Fibroblast of skin of left biceps (primary cell): ENCODE data around the gene ERCC1.
A peak's percentile ranks its signal among the peaks of the same experiment; 100 is the strongest.

Source experiments
- DNase-seq, 2 experiments: peaks; one replicate each; pipeline ENCODE4 v3.0.0-alpha.2; 2013; ENCODE audit warnings: low read depth in 2 of 2

The ERCC1 gene

DNA sequence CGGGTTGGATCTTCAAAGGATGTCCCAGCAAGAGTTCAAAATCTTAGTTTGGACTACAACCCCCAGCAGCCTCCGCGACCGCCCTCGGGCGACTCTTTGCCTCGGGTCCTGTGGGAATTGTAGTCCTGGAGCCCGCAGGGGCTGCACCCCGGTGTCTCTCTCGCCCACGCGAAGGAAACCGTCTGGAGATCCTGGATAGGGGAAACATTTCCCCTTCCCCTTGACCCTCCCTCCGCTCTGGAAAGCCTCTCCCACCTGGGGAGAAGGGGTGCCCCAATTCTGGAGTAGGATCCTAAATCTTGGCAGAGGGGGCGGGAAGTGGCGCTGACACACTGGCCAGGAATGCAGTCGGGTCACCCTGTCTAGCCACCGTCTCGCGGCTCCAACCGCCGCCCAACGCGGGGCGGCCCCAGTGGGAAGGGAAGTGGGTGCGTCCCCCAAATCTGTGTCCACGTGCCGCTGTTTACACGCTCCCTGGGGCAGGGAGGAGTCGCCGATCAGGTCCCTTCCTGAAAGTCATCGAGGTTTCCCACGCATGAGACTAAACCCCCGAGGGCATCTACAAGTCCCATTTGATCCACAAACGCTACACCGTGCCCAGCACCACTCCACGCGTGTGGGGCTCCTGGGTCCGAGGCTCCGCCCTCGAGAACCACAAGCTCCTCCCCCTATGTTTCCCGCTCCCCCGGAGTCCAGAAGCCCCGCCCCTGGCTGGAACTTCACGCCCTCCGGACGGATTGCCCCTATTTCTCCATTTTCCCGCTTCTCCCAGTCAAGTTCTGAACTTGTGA is 18.1 kb downstream of the ERCC1 start:
- DNase-seq = peak; percentile 71 to 77

DNA sequence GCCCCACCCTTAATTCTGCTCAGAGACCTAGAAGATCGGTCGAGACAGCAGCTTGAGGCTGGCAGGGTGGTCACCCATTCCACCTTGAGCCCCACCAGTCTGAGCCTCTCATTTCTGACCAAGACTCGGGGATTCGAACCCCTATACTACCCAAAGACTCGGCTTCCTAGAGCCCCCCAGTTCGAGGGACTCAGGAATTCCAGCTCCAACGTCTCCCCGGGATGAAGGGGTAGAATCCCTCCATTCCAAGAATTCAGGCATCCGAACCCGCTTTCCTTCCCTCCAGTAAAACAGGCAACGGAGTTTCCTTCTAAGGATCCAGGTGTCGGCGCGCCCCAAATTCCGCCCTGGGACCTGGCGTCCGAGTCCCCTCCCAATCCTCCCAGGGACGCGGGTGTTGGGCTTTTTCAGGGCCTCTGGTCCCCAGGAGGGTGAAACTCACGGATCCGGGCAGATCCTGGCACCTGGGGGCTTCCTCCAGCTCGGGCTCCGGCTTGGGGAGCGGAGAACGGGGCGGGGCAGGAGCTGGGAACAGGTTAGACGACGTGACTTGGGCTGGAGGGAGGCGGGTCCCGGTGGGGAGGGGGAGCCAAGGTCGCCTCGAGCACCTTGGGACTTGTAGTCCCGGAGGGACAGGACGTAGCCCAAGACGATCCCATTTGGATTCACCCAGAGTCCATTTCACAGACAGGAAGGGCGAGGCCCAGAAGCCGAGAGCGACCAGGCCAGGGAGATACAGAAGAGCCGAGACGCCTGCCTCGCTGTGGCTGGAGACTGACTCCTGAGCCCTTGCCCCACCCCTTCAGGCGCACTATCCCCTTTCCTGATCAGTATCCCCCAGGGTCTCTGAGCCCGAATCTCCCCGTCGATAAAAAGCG is 18.9 kb downstream of the ERCC1 start, which contains the start of gene PPP1R13L:
TSS of gene PPP1R13L (minus strand) at position 513 of the 878 bp plus-strand sequence. CDS start 6,751 bp downstream, outside the sequence.
- DNase-seq = no peak

DNA sequence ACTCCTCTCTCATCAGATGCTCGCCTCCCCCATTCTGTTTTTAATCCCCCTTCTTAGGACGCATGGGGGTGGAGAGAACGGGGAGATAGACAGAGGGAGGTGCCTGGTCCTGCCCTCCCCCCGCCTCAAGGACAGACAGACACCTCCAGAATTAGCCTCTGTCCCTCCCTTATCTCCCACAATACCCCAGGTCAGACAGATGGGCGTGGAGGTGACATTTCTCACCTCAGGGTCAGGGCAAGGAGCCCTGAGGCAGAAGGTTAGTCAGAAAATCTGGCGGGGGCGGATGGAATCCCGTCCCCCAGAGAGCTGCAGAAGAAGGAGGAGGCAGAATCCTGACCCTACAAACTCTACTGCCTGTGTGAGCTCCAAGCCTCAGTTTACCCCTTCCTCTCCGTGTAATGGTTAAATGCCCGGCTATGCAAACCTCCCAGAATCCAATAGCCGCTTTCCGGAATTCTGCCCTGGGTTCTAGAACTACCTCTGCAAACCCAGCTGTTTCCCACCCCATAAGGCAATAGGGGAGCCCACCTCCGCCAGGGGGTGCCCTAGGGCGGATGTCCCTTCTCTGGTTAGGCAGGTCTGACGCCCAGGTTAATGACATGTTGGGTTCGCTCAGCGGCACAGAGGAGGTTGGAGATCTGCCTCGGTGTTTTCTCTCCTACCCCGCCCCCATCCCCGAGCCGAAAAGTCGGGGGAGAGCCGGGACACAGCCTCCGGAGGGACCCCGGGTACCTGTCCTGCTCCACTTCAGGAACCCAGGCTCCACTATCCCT is 19.7 kb downstream of the ERCC1 start:
- no peak for DNase-seq

- DNase-seq = no peak
These were observed 20.4 kb downstream of the ERCC1 start for GRCh38 chr19:45403272-45403671.

DNA sequence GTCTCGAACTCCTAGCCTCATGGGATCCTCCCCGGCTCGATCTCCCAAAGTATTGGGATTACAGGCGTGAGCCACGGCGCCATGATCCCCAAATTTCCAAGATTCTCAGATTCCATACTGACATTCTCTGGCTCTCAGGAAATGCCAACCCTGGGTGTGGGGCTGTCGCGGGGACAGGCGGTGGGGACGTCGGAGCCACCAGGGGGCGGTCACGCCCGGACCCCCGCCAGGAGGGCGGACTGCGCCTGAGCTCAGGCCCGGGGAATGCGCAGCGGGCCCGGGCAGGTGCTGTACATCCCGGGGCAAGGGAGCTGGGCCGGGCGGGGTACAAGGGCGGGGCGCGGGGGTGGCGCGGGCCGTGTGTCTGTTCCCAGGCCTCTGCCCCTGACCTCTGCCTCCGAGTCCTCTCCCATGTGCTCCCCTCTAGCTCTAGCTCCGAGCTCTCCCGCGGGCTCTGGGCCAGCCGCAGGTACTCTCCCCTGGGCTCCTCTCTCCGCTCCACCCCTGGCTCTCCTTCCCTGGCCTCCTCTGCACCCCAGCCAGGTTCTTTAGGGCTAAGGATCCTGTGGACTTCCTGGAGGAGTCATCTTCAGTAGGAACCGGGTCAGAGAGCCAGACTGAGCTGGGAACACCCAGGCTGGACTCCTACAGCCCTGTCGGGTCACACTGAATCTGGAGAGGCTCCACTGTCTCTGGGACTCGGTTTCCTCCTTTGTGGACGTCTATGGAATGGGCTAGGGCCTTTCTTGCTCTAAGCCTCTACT is 21.2 kb downstream of the ERCC1 start:
- no peak for DNase-seq

GRCh38 chr19:45401815-45402214 is 21.9 kb downstream of the ERCC1 start:
- no peak for DNase-seq

DNA sequence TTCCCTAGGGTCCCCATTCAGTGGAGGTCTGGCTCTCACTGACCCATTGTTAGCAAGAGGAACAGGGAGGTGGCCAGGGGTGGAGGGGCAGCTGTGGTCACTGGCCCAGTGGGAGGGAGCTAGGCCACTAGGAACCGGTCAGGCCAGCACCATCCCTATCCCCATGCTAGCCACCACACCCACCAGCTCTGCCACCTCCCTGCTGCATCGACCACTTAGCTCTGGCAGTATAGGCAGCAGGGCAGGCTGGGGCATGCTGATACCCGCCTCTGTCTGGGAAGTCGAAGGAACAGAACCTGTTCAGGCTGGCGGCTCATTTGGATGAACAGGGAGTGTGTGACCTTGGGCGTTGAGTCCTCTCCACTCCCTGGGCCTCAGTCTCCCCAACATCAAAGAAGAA is 23.5 kb downstream of the ERCC1 start:
- DNase-seq = no peak

DNA sequence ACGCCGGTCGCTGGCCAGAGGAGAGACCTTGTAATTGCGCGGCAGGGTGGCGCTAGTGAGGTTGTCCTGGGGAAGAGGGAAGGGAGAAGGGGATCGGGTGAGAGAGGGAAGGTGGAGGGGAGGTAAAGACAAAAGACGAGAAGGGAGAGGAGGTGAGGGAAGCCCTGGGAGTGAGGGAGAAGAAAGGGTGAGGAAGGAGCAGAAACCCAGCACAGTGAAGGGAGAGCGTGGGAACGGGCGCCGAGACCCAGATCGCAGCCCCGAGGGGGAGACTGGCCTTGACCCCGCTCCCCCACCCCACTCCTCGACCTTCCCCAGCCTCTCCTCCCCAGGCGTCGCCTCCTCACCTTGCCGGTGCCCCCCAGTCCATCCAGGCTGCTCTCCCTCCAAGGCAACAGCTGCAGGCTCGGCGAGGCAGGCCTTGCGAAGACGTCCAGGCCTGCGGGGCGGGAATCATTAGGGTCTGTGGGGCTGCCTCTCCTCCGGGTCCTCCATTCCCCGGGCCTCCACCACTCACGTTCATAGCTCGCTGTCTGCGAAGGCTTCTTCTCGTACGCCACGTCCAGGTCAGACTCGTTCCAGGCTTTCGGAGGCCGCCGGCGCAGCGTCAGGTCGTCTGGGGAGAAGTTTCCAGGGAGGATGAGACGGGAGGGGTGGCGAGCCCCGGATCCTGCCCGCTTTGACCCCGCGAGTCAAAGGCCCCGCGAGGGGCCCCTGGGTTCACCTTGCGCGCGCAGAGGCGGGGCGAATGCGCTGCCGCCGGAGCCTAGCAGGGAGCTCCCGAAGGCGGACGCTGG is 27.7 kb downstream of the ERCC1 start:
- no peak for DNase-seq

DNA sequence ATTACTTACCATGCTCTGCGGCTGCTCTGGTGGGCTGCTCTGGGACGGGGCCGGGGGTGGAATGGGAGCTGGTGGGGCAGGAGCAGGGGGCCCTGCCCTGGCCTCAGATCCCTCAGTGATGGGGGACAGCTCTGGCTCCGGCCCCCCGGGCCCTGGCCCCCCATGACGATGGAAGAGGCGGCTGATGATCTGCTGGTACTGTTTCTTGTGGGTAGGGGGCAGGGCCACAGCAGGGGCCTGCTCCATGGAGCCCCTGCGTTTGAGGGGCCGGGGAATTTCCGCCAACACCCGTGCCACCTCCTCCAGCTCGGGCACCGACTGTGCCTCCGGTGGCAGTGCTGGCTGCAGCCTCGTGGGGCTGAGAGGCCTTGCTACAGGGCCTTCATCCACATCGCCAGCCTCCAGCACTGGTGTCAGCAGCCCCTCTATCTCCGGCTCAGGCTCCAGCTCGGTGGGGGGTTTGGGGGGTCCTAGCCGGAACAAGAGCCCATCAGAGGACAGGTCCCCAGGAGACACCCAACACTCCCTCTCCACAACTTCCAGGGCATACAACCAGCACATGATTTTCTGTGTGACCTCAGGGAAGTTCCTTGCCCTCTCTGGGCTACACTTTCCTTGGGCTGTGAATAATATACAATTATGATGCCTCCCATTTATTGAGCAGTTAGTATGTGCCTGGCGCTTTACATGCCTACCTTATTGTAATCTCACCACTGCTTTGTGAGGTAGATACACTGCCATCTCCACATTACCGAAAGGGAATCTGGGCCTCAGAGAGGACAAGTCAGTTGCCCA is 31.6 kb downstream of the ERCC1 start:
- no peak for DNase-seq

- DNase-seq = no peak
These were observed 32.4 kb downstream of the ERCC1 start for GRCh38 chr19:45391346-45391745.

- DNase-seq = no peak
These were observed 38.1 kb downstream of the ERCC1 start for GRCh38 chr19:45385392-45386221.

- no peak for DNase-seq
These were observed 41.3 kb downstream of the ERCC1 start for GRCh38 chr19:45382426-45382825.

DNA sequence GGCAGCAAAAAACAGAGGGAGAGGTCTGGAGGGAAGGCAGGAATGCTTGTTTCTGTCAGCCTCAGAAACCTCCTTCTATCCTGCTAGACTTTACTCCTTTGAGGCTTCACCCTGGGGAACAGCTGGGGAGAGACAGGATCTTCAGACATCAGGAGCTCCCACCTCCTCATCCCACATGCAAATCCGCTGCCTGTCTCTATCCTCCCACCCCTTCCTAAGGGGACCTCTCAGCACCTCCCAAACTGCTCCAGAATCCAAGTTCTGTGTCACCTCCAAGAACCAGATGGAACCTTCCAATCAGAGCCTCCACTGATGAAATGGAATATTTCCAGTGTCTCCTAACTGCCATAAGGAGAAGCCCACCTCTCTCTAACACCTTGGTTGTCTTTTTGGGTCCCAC is 43.6 kb downstream of the ERCC1 start:
- DNase-seq = no peak

GRCh38 chr19:45376045-45376724 is 47.5 kb downstream of the ERCC1 start:
- DNase-seq = peak; percentile 99

DNA sequence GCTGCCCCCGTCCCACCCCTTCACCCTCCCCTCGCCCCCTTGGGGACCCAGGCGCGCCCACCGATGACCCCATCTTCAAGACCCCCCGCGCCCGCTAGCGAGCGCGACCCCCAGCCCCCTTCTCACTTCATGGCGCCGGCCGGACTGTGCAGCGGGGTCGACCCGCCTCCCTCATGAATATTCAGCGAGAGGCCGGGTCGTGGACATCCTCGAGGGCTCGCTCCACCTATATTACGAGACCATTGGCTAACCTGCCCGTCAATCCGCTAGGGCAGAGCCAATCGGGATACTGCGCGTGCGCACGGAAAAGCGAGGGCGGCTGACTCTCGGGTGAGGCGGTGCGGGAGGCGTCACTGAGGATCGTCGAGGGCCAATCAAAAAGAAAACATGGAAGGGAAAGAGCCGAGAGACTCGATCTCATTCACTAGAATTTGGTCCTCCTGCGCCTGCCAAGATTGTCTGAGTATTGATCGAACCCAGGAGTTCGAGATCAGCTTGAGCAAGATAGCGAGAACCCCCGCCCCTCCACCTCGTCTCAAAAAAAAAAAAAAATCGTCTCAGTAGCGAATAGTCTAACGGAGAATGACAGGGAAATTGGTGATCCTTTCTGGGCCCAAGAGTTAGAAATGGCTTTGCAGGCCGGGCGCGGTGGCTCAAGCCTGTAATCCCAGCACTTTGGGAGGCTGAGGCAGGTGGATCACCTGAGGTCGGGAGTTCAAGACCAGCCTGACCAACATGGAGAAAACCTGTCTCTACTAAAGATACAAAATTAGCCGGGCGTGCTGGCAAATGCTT is 53.1 kb downstream of the ERCC1 start, which contains the start of gene ERCC2:
TSS of gene ERCC2 (minus strand) at position 164 of the 795 bp plus-strand sequence. CDS start at position 131, 33 bp downstream.
- peak; percentile 99 for DNase-seq

DNA sequence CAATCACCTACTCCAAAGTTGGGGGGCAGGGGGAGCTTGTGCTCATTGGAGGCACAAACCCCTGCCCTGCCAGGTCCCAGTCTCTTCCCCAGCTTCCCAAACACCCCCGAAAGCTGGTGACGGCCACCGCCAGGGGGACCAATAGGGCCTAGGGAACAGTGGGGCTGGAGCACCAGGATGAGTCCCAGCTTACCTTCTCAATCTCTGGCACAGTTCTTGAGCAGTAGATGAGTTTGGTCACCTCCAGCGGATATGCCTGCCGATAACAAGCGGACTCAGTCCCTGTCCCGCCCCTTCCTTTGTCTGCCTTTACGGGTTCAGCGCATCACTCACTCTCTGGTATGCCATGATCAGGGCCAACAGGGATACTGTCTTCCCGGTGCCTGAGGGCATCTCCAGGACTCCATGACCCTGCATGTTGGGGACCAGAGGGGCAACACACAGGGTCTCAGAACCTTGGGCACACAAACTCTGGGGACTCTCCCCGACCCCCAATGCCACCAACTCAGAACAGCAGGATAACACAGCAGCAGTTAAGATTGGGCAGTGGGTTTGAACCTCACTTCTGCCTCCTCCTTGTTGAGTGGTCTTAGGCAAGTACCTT is 54.9 kb downstream of the ERCC1 start:
- no peak for DNase-seq

DNA sequence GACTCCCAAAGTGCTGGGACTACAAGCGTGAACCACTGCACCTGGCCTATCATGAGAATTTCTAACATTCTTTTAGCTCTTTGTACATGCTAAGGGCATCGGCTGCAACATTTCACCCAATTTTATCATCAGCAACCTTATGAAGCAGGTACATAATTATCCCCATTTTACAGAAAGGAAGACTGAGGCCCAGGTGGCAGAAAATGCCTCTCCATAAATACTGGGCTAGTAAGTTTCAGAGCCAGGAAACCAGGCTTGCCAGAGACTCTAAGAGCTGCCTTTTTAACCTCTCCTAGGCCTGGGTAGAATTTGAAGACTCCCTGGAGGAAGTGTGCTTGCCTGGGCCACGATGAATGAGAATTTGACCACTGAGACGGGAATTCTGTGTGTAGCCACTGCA is 55.6 kb downstream of the ERCC1 start:
- DNase-seq = no peak
